ENCODE data around the gene HOXA2.

The HOXA2 gene

DNA sequence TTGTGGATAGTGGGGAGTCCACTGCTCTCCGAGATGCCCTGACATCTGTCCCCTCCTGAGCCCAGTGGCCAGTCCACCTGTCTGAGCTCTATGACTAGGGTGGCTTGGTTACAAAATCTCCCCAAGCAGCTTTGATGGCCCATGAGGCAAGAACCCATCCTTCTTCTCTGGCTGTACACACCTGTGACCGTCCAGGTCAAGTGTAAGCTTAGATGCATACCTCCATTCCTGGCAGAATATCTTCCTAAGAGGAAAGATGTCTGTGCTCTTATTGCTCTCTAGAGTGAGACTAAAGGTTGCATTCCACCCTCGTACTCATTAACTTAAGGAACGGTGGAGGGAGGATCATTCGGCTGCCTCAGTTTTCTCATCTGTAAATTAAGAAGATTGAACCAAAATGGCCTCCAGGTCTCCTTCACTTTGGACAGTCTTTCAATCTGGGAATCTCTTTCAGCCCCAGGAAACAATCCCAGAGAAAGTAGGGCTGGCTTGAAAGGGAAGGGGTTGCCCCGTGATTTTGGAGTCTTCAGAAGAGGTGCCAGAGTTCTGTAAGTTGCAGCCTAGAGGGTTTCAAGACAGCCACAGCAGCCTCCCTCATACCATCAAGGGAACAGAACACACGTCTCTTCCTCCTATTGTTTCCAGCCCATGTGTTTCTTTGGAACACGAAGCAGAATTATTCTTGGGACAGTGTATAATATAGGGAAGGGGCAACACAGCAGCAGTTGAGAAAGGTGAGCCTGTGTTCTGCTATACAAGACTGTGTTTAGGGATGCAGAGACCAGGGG lies 22.6 kb upstream of the HOXA2 start:
- DNase-seq, result no peak

DNA sequence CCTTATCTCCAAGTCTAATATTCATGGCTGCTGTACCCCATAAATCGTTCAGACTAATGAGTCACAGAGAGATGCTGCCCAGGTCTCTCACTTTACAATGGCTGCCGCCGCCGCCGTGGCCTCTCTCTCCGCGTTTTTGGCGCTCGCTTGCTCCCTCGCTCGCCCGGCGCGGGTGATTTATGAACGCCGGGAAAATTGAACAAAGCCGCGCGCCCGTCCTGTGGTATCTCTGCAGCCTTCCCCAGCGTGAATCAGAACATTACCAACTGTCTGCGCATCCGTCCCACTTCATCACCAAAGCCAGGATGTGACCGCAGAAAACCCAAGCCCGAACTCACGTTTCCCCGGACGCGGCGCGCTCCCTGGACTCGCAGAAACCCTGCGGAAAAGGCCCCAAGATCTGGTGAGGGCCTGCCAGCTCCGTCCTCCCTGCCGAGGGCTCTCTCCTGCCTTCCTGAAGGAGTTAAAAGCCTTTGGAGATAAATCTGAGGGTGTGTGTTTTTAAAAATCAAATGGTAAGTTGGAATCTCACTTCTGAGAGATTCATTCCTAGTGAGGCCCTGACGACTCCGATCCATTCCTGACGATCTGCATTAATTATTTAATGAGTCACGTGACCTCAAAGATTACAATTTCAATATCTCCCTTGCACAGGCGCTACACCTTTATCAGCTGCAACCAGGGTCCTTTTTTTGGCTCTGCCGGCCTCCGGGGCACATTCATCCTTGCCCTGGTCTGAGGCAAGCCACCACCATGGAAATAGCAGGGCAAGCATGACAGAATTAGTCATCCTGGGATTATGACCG lies 21.8 kb upstream of the HOXA2 start:
- DNase-seq, result no peak

DNA sequence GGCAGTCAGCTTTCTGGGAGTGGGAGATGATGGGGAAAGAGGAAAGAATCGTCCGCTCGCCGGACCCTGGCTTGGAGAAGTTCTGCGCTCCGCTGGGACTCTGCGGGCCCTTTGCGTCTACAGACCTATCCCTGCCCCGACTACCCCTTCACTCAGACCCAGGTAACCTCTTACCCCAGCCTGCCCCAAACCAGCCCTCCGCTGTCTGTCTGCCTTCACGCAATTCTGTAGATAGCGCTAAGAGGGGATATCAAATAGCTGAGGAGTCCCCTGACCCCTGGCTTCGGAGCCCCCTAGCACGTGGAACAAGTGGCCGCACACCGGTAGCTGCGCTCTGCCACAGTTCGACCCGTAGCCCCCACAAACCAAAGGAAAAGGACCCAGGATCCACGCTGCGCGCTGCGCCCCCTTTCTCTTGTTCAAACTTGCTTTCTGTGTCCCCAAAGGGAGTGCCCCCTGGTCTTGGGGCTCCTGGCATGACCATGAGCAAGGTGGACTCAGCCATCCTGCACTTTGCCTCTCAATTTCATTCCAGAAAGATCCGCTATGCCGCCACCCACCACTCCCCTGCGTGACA lies 21.1 kb upstream of the HOXA2 start:
- DNase-seq, result no peak

- DNase-seq, result no peak
Observed at GRCh38 chr7:27123007-27123476, 20.6 kb upstream of the HOXA2 start.

- no peak for DNase-seq
Observed at GRCh38 chr7:27122077-27122910, 19.8 kb upstream of the HOXA2 start.

- DNase-seq, result no peak
Observed at GRCh38 chr7:27121684-27122076, 19.2 kb upstream of the HOXA2 start.

- DNase-seq, result no peak
Observed at GRCh38 chr7:27119412-27119911, 17.0 kb upstream of the HOXA2 start.

DNA sequence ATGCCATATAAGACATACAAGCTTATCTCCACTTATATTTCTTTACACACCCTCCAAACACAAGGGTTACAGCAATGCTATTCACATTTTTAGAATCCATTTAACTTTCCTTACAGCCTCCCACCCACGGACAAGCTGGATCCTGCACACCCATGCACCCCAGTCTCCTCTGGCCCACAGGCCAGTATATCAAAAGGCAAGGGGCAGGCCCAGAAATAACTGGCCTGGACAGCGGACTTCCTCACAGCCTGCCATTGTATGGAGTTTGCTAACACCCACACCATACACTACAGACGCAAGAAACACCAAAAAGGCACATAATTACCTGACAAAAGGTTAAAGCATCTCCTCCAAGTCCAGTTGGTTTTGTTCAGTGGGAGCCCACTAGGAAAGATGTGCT lies 16.1 kb upstream of the HOXA2 start:
- no peak for DNase-seq

DNA sequence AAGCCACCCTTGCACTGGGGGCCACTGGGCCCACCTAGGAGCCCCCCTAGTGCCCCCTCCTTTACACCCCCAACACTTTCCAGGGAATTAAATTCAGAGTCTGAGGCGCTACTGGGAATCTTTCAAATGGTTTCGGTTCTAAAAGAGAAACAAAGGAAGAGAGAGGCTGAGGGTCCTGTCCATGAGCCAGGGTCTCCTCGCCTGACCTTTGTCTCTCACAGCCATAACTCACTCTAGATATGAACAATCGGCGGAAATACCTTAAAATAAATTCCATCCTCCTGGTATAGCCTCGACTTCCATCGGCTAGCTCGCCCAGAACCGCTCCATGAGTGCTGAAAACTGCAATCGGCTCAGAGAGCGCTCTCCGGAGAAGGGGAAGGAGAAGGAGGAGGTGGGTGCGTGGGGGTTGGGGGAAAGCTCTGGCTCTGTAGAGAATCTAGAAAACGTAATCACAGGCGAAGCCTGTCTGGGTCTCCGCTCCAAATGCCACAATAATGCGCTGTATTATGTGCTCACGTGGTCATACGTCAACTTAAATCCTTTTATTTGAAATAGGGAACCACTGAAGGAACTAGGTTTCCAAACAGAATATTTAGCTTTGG lies 15.5 kb upstream of the HOXA2 start:
- no peak for DNase-seq

- no peak for DNase-seq
Observed at GRCh38 chr7:27116962-27117886, 14.7 kb upstream of the HOXA2 start.

DNA sequence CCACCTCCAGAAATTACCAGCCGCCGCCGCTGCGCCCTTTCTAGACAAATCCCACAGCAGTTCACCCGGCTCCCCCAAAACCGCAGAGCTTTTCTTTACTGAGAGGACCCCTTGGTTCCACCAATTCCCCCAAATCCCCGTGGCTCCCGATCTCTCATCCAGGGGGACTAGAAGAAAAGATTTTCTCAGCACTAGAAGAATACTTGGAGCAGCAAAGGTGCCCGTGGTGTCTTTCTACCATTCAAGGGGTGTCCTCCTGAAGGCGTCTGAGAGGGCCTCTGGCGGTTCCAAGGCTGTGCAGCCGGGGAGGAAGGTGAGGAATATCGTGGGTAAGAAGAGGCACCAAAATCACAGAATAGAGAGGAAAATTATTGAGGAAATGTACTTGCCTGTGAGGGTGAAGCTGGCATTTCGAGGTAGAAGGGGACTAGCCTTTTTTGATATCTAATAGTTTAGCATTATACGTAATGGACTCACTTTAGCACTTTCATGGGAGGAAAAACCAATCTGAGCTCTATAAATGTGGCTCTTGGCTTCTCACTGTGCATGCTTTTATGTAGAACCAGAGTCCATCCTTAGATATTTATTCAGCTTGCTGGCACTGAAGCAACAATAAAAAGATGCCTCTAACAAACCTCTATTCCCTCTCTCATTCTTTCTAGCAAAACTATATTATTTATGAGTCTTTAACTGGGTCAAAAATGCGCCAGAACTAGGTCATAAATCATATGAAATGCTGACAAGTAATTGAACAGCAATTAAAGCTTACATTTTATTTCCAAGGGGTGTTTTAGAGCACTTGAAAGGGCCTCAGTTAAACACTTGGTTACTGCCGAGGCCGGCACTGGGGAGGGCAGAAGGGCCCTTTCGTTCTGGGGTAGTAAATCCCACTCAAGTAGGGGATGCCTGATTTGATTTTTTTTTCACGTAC lies 13.8 kb upstream of the HOXA2 start:
- no peak for DNase-seq

GRCh38 chr7:27115221-27116026 lies 12.9 kb upstream of the HOXA2 start:
- DNase-seq, result no peak

GRCh38 chr7:27114881-27115220 lies 12.4 kb upstream of the HOXA2 start:
- no peak for DNase-seq

- DNase-seq, result no peak
Observed at GRCh38 chr7:27113991-27114769, 11.7 kb upstream of the HOXA2 start.

- no peak for DNase-seq
Observed at GRCh38 chr7:27112955-27113949, 10.8 kb upstream of the HOXA2 start.

- no peak for DNase-seq
Observed at GRCh38 chr7:27112361-27112760, 9.9 kb upstream of the HOXA2 start.

GRCh38 chr7:27111751-27112277 lies 9.3 kb upstream of the HOXA2 start:
- DNase-seq, result no peak

Data from NCI-H2029 (cell line).